SH-SY5Y (cell line): ENCODE results near the gene COL26A1.

ENCODE experiments used
- GATA2 ChIP-seq: IDR thresholded peaks from 2 replicates; pipeline ENCODE4 v1.6.1; 2011; ENCODE audit warnings: mild to moderate bottlenecking, low read depth, low read length
- GATA3 ChIP-seq: IDR thresholded peaks from 2 replicates; pipeline ENCODE4 v1.6.1; 2011; ENCODE audit warnings: low read depth, mild to moderate bottlenecking, low read length, moderate library complexity

DNA sequence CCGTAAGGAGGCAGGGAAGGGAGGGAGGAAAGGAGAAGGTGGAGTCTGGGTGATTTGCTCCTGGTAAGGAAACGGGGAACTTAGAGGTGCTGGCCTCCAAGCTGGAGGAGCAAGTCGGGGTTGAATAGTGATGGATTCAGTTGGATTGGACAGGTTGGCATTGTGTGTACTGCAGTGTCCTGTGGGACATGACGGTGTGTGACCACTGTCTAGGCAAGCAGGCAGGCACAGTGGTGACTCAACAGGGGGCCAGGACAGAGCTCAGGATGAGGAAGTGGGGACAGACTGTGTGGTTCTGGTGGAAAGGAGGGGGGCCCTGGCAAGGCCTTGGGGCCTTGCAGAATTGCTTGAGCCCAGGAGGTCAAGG, 48.8 kb downstream of the COL26A1 start:
- TF ChIP-seq GATA2 (no peak), GATA3 (no peak)
